A673 (cell line): ENCODE measurements around the gene C2CD3. TPM values are rescaled to one million over a fixed set of nuclear protein-coding genes. Genes with fewer than 3 reads are reported as not detected.
"Not testable (repeated sequence)": the region's sequence is repeated elsewhere in the genome, so short reads cannot be mapped to it uniquely, and the experiment has no call there.

ENCODE experiments used
- BruUV-seq: library from RNA; stranded (reverse); fragments of 400-500 nt; replicated peaks from 2 replicates; lab custom pipeline; 2021; lab: Mats Ljungman, UMichigan
- CTCF ChIA-PET: fragments of 300-600 bp; sonication (Branson Sonifier 250); formaldehyde crosslinking; loops from one replicate; lab custom pipeline; 2022; ENCODE audit warnings: antibody characterized with exemption; lab: Charles Lee
- POLR2A ChIA-PET: fragments of 300-600 bp; sonication (Branson Sonifier 250); formaldehyde crosslinking; loops from one replicate; lab custom pipeline; 2022; ENCODE audit warnings: antibody characterized with exemption; ENCODE audit not compliant: low non-redundant PET; lab: Charles Lee
- DNase-seq: peaks from one replicate; pipeline ENCODE4 v3.0.0-alpha.2; 2015; ENCODE audit warnings: low spot score
- H3K27ac ChIP-seq: fragments of 200-600 bp; sonication (generic); 2 replicates; pipeline ENCODE4 v1.5.1; 2016; ENCODE audit warnings: mixed run types, low read depth, mild to moderate bottlenecking, mixed read lengths, antibody characterized with exemption, low read length; ENCODE audit not compliant: poor library complexity, severe bottlenecking
- H3K27me3 ChIP-seq: fragments of 200-600 bp; sonication (generic); replicated peaks from 2 replicates; pipeline ENCODE4 v1.6.1; 2017; ENCODE audit warnings: mixed run types, low read depth, mild to moderate bottlenecking, mixed read lengths, antibody characterized with exemption, low read length; ENCODE audit not compliant: insufficient read depth, poor library complexity
- H3K36me3 ChIP-seq: fragments of 200-600 bp; sonication (generic); 2 replicates; pipeline ENCODE4 v1.6.1; 2016; ENCODE audit warnings: mixed run types, mild to moderate bottlenecking, mixed read lengths, antibody characterized with exemption, low read length; ENCODE audit not compliant: insufficient read depth, poor library complexity, severe bottlenecking
- H3K4me1 ChIP-seq: fragments of 200-600 bp; sonication (generic); 2 replicates; pipeline ENCODE4 v1.6.1; 2017; ENCODE audit warnings: mixed run types, mild to moderate bottlenecking, mixed read lengths, antibody characterized with exemption, low read length; ENCODE audit not compliant: insufficient read depth, poor library complexity, severe bottlenecking
- H3K4me3 ChIP-seq: fragments of 200-600 bp; sonication (generic); 2 replicates; pipeline ENCODE4 v1.5.1; 2016; ENCODE audit warnings: low read depth, mixed run types, mild to moderate bottlenecking, mixed read lengths, low read length; ENCODE audit not compliant: poor library complexity, severe bottlenecking
- H3K9me3 ChIP-seq: fragments of 200-600 bp; sonication (generic); 2 replicates; pipeline ENCODE4 v1.6.1; 2016; ENCODE audit warnings: mixed run types, low read depth, mild to moderate bottlenecking, mixed read lengths, antibody characterized with exemption, low read length; ENCODE audit not compliant: poor library complexity, severe bottlenecking
- CTCF ChIP-seq: fragments of 300-800, 200-600 bp; sonication (generic); conservative IDR thresholded peaks from 2 replicates; pipeline ENCODE4 v1.5.1; 2017; ENCODE audit warnings: low read depth, mild to moderate bottlenecking, antibody characterized with exemption, low read length, moderate library complexity, mixed read lengths
- EZH2 ChIP-seq: fragments of 200-600 bp; sonication (generic); IDR thresholded peaks from 2 replicates; pipeline ENCODE4 v1.6.1; 2017; ENCODE audit warnings: borderline replicate concordance, low read depth, mild to moderate bottlenecking, mixed read lengths, antibody characterized with exemption, low read length; ENCODE audit not compliant: poor library complexity, severe bottlenecking
- intact Hi-C: fragments of 100-400 bp; cut with micrococcal nuclease; formaldehyde crosslinking; loops from one replicate; pipeline ENCODE4 v1.10.0; 2022; ENCODE audit not compliant: unreplicated experiment
- total RNA-seq: library from RNA; stranded (reverse); gene quantifications from 2 replicates; pipeline ENCODE4 v1.2.3, GENCODE V29; 2021

Gene C2CD3
- total RNA-seq, 1 experiment from 2014 or later = 49.1 TPM

- BruUV-seq = no TSS peak
- no peak overlapping the region for H3K27ac ChIP-seq
Observed at GRCh38 chr11:74085542-74085892, 85.3 kb downstream of the C2CD3 start.

GRCh38 chr11:74084796-74085541, 85.8 kb downstream of the C2CD3 start:
- H3K9me3 ChIP-seq = no peaks in the 10 kb centered on the region
- peaks cover 20% of the 10 kb centered on the region for H3K36me3 ChIP-seq
- H3K27me3 ChIP-seq = no peaks in the 10 kb centered on the region
- intact Hi-C loops = no loop called here
- H3K27ac ChIP-seq = no peak overlapping the region
- BruUV-seq = no TSS peak
- ChIA-PET CTCF (no interaction called here), POLR2A (no interaction called here)
- DNase-seq = no peak
- no peak for TF ChIP-seq EZH2
- H3K4me1 ChIP-seq = no peaks in the 10 kb centered on the region
- H3K4me3 ChIP-seq = no peak overlapping the region

More at GRCh38 chr11:74085542-74085892, 85.3 kb downstream of the C2CD3 start:
- no peaks in the 10 kb centered on the region for H3K9me3 ChIP-seq
- ChIA-PET CTCF (no interaction called here), POLR2A (no interaction called here)
- H3K27me3 ChIP-seq = no peaks in the 10 kb centered on the region
- H3K36me3 ChIP-seq = peaks cover 24% of the 10 kb centered on the region
- H3K4me1 ChIP-seq = no peaks in the 10 kb centered on the region
- no peak for DNase-seq
- TF ChIP-seq CTCF (no peak), EZH2 (no peak)
- H3K4me3 ChIP-seq = no peak overlapping the region
- intact Hi-C loops = no loop called here

- DNase-seq, H3K4me3 ChIP-seq, H3K4me1 ChIP-seq, H3K9me3 ChIP-seq, H3K27ac ChIP-seq, H3K27me3 ChIP-seq, intact Hi-C loops, POLR2A ChIA-PET, CTCF ChIA-PET, BruUV-seq: not testable (repeated sequence)
- H3K36me3 ChIP-seq = peaks cover 12% of the 10 kb centered on the region
Observed at GRCh38 chr11:74083927-74084326, 86.9 kb downstream of the C2CD3 start.

- Histone ChIP-seq H3K36me3 (peaks cover 9% of the 10 kb centered on the region), H3K4me3 (no peak overlapping the region), H3K27ac (no peak overlapping the region), H3K27me3 (no peaks in the 10 kb centered on the region), H3K4me1 (no peaks in the 10 kb centered on the region), H3K9me3 (no peaks in the 10 kb centered on the region)
- ChIA-PET CTCF (no interaction called here), POLR2A (no interaction called here)
- BruUV-seq = no TSS peak
- TF ChIP-seq CTCF (no peak), EZH2 (no peak)
- no peak for DNase-seq
- intact Hi-C loops = no loop called here
Observed at GRCh38 chr11:74081428-74081827, 89.4 kb downstream of the C2CD3 start.
